ENCODE results near the gene PDRG1.

DNA sequence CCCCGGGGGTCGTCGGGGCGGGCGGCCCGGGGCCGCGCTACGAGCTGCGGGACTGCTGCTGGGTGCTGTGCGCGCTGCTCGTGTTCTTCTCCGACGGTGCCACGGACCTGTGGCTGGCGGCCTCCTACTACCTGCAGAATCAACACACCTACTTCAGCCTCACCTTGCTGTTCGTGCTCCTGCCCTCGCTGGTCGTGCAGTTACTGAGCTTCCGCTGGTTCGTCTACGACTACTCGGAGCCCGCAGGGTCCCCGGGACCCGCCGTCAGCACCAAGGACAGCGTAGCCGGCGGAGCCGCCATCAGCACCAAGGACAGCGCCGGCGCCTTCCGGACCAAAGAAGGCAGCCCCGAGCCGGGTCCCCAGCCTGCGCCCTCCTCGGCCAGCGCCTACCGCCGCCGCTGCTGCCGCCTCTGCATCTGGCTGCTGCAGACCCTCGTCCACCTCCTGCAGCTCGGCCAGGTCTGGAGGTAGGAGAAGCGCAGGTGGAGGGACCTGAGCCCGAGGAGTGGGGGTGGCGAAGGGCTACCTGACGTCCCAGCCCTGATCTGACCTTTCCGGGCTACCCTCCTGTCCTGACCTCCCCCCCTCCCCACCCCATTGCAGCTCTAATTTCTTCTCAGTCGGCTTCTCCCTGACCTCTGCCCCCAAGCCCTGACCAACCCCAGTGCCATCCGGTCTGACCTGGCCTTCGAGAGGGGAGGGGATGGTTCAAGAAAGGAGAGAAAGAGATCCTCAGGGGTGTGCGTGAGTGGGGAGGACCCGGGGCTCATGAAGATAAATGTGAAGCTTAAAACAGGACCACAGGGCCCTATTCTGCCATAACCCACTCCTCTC, 16.7 kb upstream of the PDRG1 start:
- TF ChIP-seq, protein P1, sequence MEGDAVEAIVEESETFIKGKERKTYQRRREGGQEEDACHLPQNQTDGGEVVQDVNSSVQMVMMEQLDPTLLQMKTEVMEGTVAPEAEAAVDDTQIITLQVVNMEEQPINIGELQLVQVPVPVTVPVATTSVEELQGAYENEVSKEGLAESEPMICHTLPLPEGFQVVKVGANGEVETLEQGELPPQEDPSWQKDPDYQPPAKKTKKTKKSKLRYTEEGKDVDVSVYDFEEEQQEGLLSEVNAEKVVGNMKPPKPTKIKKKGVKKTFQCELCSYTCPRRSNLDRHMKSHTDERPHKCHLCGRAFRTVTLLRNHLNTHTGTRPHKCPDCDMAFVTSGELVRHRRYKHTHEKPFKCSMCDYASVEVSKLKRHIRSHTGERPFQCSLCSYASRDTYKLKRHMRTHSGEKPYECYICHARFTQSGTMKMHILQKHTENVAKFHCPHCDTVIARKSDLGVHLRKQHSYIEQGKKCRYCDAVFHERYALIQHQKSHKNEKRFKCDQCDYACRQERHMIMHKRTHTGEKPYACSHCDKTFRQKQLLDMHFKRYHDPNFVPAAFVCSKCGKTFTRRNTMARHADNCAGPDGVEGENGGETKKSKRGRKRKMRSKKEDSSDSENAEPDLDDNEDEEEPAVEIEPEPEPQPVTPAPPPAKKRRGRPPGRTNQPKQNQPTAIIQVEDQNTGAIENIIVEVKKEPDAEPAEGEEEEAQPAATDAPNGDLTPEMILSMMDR (IDR thresholded peaks at IDR 0.05; ENCODE audit: borderline replicate concordance, extremely low read depth, low read length, poor library complexity, severe bottlenecking) = no peak
- no peak for TF ChIP-seq EZH2 (IDR thresholded peaks at IDR 0.05; ENCODE audit: borderline replicate concordance, low read depth, low read length, severe bottlenecking)
